HG02885 (cell line): ENCODE results near the gene DARS2.
"Not testable (repeated sequence)": the region's sequence is repeated elsewhere in the genome, so short reads cannot be mapped to it uniquely, and the experiment has no call there.

Experiments used
- ATAC-seq: cut with Tn5 transposase; IDR thresholded peaks from one replicate; pipeline ENCODE4 v1.9.1; 2021; ENCODE audit warnings: mild to moderate bottlenecking; ENCODE audit not compliant: unreplicated experiment, poor library complexity

Gene DARS2

GRCh38 chr1:173861731-173862145 is 37.3 kb downstream of the DARS2 start:
- ATAC-seq: no peak

- ATAC-seq: not testable (repeated sequence)
These were observed 37.8 kb downstream of the DARS2 start for GRCh38 chr1:173862146-173862768.

DNA sequence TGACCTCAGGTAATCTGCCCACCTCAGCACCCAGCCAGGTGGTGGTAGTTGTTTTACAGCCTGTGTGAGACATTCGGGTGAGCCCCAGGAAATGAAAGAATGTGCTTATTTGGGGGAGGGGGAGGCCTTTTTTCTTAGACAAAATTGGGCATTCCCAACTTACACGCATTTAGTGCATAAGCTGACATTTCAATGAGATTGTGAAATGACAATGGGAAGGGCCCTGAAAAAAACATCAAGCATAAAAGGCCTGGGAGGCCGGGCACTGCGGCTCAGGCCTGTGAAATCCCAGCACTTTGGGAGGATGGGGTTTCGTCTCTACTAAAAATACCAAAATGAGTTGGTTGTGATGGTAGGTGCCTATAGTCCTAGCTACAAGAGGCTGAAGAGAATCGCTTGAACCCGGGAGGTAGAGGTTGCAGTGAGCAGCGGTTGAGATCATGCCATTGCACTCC is 38.3 kb downstream of the DARS2 start:
- ATAC-seq: no peak

DNA sequence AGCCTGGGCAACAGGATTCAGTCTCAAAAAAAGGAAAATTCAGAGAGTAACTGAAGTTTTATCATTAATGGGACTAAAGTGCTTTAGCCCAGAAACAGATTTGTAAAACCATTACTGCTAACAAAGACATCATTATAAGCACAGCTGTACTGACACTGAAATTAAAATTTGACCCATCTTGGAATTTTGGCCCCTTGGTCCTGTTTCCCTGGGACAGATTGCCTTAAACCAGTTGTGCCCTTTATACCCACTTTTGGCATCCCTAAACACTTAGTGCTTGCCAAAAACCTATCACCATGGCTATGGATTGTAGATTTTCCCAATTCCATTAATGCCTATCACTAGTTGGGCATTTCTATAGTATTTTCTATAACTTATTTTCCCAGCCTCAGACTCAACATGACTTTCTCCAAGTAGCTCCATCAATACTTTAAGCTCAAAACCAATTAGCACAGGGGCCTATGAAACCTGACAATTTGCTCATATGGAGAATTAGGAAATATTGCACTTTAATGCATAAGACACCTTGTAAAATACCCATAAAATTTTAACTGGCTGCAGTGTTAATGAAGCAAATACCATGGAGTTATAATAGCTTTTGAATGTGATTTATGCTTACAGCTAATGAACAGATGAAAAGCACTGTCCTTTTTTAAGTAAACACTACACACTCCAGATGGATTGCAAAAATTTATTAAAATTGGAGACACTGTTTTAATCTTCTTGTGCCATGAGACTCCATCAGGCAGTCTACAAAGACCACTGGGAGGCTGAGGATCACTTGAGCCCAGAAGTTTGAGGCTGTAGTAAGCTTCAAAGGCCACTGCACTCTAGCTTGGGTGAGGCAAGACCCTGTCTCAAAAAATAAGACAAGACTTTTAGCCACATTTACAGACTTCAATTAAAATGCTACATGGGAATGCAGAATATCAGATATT is 39.0 kb downstream of the DARS2 start:
- ATAC-seq: no peak

- ATAC-seq: no peak
These were observed 39.9 kb downstream of the DARS2 start for GRCh38 chr1:173864179-173864867.

DNA sequence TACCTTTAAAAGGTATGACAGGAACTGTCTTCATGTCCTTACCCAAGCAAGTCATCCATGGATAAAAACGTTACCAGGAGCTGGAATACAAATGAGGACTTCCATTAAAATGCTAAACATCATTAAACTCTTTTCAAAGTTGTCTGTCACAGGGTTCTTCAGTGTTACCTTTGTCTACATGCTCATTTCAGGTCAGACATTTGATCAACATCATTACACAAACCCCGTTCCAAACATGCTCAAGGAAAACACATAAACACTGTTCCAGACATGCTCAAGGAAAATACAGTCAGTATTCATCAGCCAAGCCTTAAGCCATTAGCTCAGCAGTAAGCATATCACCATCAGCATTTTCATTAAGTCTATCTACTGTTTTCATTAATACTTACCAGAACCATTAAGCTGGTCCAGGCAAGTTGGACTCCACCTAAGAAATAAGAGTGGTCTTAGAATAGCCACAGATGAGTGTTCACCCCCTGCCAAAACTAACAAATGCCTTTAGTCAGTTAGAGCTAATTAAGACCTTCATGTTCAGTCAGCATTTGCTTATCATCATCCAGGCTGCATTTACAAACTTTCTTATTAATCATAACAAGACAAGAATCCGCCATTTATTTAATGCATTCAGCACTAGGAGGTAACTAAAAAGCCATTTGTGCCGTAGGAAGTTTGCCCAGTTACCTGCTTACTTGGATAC is 41.1 kb downstream of the DARS2 start:
- ATAC-seq: no peak

GRCh38 chr1:173866413-173867115 is 42.1 kb downstream of the DARS2 start:
- no peak for ATAC-seq

- no peak for ATAC-seq
These were observed 42.8 kb downstream of the DARS2 start for GRCh38 chr1:173867141-173867752.

DNA sequence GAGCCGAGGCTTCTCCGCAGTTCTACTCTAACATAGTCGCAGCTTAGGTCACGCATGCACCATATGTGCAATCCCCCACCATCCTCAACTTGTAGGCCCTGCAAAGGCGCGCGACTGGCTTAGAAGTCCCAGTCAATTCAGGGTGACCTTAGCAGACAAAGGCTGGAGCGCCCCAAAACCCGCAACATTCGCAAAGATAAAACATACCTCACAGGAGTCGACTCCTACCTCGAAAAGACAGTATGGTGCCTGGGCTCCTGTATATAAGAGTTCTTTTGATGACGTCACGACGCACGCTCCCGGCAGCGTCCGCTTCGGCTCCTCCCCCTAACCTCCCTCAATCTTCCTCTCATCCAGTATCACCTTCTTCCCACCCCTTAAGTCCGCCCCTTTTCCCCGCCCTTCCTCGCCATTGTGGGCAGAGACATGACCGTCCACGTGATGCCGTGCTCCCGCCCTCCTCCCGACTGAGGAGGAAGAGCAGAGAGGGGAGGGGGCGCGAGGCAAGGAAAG is 43.3 kb downstream of the DARS2 start, which contains the start of gene GAS5:
TSS of gene GAS5 (minus strand) at position 237 of the 513 bp plus-strand sequence.
- peak; percentile 72 for ATAC-seq

DNA sequence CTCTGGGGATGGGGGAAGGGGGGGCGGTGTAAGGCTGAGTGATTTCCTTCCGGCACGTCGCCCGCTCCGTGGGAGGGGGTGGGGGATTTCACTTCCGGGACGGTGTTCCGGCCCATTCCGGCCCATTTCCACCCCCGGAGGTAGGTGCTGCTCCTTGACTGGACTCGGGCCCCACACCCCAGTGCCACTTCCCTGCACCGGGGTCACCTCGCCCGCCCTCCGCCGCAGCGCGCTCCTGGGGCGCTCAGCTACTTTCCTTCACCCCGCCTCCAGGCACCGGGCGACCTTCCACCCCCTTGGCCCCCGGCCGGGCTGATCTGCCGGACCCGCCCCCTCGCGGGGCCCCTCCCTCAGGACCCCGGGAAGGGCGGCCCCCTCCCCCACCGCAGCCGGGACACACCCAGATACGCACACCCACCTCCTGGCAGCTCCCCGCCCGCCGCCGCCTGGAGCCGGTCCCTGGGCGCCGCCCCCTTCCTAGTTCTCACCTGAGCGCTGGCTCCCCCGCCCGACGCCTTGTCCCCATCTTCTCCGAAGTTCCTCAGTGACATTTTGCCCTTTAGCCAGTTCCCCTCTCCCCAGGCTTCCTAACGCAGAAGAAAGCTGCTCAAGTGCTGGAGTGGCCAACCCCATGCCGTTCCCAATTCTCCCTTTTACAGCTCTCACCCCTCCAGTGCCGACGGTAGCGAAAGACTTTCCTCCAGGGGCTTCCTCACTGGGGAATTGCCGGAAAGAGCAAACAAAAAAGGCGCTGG is 44.0 kb downstream of the DARS2 start, which contains the start of gene ZBTB37:
TSS of gene ZBTB37 (plus strand) at position 115 of the 755 bp plus-strand sequence. CDS start 1,846 bp downstream, outside the sequence.
- peak; percentile 61 for ATAC-seq

DNA sequence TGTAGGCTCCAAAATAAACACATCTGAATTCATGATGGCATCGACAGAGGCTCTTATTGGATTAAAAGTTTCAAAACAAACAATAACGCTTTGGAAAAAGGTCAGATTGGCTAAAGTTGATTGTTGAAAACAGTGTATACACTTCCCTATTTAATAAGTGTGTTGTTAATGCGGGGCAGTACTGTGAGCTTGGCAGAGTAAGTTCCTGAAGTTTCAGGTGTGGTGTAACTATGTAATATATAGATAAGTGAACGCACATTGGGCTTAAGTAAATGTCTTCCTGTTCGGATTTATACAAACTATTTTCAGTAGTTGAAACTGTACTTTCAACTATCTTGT is 44.5 kb downstream of the DARS2 start:
- no peak for ATAC-seq

GRCh38 chr1:173870252-173871075 is 46.0 kb downstream of the DARS2 start:
- ATAC-seq: peak; percentile 25

DNA sequence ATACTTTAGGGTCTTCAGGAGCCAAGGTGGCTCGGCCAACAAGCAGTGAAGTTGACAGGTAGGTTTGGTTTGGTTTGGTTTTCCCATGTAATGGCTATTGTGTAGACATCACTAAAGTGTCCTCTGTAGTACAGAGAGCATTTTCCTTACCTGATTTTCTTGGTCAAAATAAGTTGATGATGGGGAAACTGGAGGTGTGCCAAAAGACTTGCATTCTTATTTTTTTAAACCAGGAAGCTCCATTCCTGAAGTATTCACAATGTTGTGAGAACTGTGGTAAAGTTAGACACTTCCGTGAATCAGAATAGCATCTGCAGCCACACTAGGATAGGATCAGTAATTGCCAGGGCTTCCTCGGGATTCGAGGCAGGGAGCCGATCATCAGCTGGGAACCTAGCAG is 46.6 kb downstream of the DARS2 start:
- no peak for ATAC-seq

DNA sequence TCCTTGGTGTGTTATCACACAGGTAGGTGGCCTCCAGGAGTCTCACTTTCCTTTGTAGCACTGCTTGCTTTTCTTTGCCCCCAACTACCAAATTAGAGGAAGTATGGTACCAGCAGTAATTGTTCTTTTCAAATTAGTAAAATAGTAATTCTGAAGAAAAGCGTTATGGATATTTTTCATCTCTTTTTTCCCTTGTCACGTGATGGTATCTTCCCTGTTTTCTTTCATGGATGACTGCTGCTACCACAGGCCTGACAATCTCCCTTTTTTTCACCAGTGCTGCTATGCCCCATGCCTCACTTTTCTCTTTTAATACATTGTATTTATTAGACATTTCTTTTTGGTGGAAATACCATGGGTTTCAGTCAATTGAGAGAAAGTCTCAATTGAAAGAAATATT is 47.0 kb downstream of the DARS2 start:
- ATAC-seq: no peak

DNA sequence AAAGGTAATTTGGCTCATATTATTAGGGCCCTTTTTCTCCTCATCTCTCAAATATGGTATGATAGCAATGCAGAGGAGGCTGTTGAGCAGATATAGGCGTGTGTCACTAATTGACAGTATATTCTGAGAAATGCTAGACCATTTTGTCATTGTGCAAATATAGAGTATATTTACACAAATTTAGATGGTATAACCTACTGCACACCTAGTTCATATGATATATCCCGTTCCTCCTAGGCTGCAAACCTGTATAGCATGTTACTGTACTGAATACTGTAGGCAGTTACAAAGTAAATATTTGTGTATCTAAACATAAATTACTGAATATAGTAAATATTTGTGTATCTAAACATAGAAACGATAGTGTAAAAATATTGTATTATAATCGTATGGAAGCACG is 52.3 kb downstream of the DARS2 start:
- ATAC-seq: no peak

DNA sequence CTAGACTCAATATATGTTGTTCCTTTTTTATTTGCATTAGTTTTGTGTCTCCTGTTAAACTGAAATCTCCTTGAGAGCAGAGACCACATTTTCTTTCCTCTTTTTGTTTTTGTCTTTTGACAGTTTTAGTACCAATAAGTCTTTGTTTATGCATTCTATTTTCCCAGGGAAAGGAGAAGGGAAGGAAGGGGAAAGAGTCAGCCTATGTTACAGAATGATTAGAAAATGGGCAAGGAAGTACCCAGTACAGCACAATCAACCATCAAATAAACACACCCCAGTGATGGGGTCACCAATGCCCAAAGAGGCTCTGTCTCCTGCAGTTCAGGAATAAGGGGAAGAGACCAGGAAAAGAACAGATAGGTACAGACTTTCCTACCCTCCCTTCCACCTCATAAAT is 53.8 kb downstream of the DARS2 start:
- ATAC-seq: no peak

DNA sequence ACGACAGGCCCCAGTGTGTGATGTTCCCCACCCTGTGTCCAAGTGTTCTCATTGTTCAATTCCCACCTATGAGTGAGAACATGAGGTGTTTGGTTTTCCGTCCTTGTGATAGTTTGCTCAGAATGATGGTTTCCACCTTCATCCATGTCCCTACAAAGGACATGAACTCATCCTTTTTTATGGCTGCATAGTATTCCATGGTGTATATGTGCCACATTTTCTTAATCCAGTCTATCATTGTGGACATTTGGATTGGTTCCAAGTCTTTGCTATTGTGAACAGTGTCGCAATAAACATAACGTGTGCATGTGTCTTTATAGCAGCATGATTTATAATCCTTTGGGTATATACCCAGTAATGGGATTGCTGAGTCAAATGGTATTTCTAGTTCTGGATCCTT is 56.6 kb downstream of the DARS2 start:
- ATAC-seq: not testable (repeated sequence)
